ENCODE measurements around the gene HAPLN2.

HAPLN2 gene

GRCh38 chr1:156641761-156642264, 22.6 kb downstream of the HAPLN2 start, which contains the start of gene BCAN (continued):
- TF ChIP-seq ZNF202 (tag by site-specific recombination; IDR thresholded peaks at IDR 0.05; ENCODE audit: borderline replicate concordance), result no peak

- POLR2A ChIA-PET, result interaction anchor here (0.5 to 1.3 kb wide), 4 partner anchors 12 to 63 kb away, joined by 3 to 5 read pairs (median 4); no protein-coding TSS in a partner anchor
- TF ChIP-seq KLF8 (tag by site-specific recombination; IDR thresholded peaks at IDR 0.05) (no peak), ZNF623 (tag by site-specific recombination; IDR thresholded peaks at IDR 0.05) (no peak), ZNF391 (tag by site-specific recombination; IDR thresholded peaks at IDR 0.05; ENCODE audit: borderline replicate concordance, low read depth) (no peak), ZBTB1 (tag by site-specific recombination; IDR thresholded peaks at IDR 0.05) (no peak), TSHZ1 (tag by site-specific recombination; IDR thresholded peaks at IDR 0.05; ENCODE audit: borderline replicate concordance) (no peak), GLIS2 (tag by site-specific recombination; IDR thresholded peaks at IDR 0.05) (peak; percentile 39), ZNF837 (tag by site-specific recombination; IDR thresholded peaks at IDR 0.05) (no peak), GLIS1 (tag by site-specific recombination; IDR thresholded peaks at IDR 0.05) (peak; percentile 66; the same call in 1 of the 2 replicates), ZNF580 (tag by site-specific recombination; IDR thresholded peaks at IDR 0.05) (no peak), MEIS1 (CRISPR knock-in tag; IDR thresholded peaks at IDR 0.05; ENCODE audit: borderline replicate concordance) (no peak), INSM2 (tag by site-specific recombination; IDR thresholded peaks at IDR 0.05) (no peak), ZNF114 (tag by site-specific recombination; IDR thresholded peaks at IDR 0.05) (no peak), ZBTB17 (tag by site-specific recombination; IDR thresholded peaks at IDR 0.05) (peak; percentile 8; the same call in 1 of the 2 replicates), ZNF792 (tag by site-specific recombination; IDR thresholded peaks at IDR 0.05) (no peak), YY1 (tag by site-specific recombination; IDR thresholded peaks at IDR 0.05) (no peak), KLF10 (tag by site-specific recombination; IDR thresholded peaks at IDR 0.05) (no peak), ZBTB26 (tag by site-specific recombination; optimal IDR thresholded peaks at IDR 0.05) (peak; percentile 44), PATZ1 (tag by site-specific recombination; IDR thresholded peaks at IDR 0.05) (no peak), KLF17 (tag by site-specific recombination; IDR thresholded peaks at IDR 0.05) (no peak), ZNF37A (tag by site-specific recombination; IDR thresholded peaks at IDR 0.05) (no peak), PRDM1 (tag by site-specific recombination; IDR thresholded peaks at IDR 0.05) (no peak), ZNF19 (tag by site-specific recombination; IDR thresholded peaks at IDR 0.05; ENCODE audit: low read depth) (no peak), ZFHX2 (tag by site-specific recombination; conservative IDR thresholded peaks at IDR 0.05) (no peak), ZNF629 (tag by site-specific recombination; IDR thresholded peaks at IDR 0.05) (no peak), ZNF654 (tag by site-specific recombination; IDR thresholded peaks at IDR 0.05; ENCODE audit: low read depth) (no peak), ZNF707 (tag by site-specific recombination; IDR thresholded peaks at IDR 0.05) (no peak)
Observed at GRCh38 chr1:156642265-156643048, 23.2 kb downstream of the HAPLN2 start.

More at GRCh38 chr1:156642265-156643048, 23.2 kb downstream of the HAPLN2 start:
- H3K9me3 ChIP-seq (ENCODE audit: control insufficient read depth, insufficient read depth, low read depth, low read length), result no peaks in the 10 kb centered on the region
- H3K36me3 ChIP-seq (ENCODE audit: control insufficient read depth in 2 of 2, insufficient read depth in 1 of 2, low read length in 2 of 2), result no peaks in the 10 kb centered on the region
- no peak overlapping the region for H3K27ac ChIP-seq (ENCODE audit: extremely low read depth, low read depth, low read length)
- peak overlapping the region; percentile 16; the same call in 1 of the 2 replicates for H3K4me3 ChIP-seq (ENCODE audit: low read depth, low read length)
- CTCF ChIA-PET, result interaction anchor here (0.6 to 7.1 kb wide), 9 partner anchors 10 to 47 kb away, joined by 3 to 79 read pairs (median 4); no protein-coding TSS in a partner anchor
- no peaks in the 10 kb centered on the region for H3K4me1 ChIP-seq (ENCODE audit: control insufficient read depth, insufficient read depth, low read length)
